ENCODE results near the gene SLC39A11.

- TF ChIP-seq CTCF (IDR thresholded peaks at IDR 0.05), result no peak
- TF ChIP-seq POLR2A (IDR thresholded peaks at IDR 0.05), result no peak
These were observed 396.3 kb downstream of the SLC39A11 start for GRCh38 chr17:72696156-72696555.
